NCI-H2227 treated with DMSO at 0.1 percent for 48 hours (cell line): Measurements from ENCODE around the gene MDK.

Experiments
- DNase-seq: peaks from one replicate; lab custom pipeline; 2025; lab: John Stamatoyannopoulos, UW

MDK gene

DNA sequence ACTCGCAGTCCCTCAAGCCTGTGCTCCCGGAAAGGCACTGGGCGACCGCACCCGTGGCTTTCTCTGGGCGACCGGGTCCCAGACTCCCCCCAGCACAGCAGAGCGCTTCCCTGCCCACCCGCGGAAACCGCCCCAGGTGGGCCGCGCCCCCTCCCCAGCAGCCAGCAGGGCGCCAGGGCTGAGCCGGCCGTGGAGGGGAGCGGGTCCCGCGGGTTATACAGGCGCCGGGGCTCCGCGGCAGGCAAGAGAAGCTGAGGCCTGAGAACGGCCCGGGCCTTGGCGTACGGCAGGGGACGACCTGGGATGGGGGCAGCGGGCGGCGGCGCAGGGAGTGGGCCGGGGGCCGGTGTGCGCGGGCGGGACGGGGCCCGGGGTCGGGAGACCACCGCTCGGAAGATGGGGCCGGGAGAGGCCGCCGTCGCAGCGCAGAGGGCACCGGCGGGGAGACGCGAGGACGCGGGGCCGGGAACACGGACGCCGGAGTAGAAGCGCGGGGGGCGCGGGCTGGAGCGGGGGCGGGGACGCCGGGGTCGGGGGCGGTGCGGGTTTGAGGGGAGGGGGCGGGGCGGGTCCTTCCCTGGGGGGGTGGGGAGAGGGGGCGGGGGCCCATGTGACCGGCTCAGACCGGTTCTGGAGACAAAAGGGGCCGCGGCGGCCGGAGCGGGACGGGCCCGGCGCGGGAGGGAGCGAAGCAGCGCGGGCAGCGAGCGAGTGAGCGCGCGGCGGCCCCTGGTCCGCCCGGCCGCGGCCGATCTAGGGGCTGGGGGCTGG lies at the start of gene MDK:
TSS of gene MDK (plus strand) at position 622 of the 771 bp plus-strand sequence. CDS start 389 bp downstream, outside the sequence.
- no peak for DNase-seq

- DNase-seq = no peak
These were observed 49.3 kb upstream of the MDK start for GRCh38 chr11:46332093-46332567.

DNA sequence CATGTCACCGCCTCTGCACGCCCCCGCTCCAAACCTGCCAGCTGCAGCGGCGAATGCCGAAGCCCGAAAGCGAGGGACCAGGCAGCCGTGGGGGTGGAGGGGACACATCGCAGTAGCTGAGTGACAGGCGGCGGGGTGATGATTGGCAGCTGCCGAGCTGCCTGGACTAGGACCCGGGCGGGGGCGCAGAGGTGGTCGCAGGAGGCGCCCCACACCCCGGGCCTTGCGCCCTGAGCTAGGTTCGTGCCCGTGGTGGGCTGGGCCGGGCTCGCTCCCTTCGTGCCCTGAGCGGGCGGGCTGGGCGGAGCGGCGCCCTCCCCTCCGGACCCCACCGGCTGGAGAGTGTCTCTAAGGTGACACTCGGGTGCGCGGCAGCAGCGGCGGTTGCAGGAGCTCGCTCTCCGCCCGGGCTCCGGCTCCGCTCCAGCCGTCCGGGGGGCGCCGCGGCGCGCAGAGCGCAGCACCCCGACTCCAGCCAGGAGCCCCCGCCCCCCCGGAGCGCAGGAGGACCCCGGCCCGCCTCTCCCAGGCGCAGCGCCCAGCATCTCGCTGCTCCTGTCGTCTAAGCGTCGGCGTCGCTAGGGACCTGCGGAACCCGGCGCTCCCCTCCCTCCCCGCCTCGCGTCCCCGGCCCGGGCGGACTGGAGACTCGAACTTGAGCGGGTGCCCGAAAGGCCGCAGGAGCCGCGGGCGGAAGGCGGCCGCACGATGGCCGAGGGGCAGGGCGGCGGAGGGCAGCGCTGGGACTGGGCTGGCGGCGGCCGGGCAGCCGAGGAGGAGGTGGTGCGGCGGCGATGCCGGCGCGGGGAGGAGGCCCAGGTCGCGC lies 48.7 kb upstream of the MDK start:
- peak; percentile 20 for DNase-seq

- no peak for DNase-seq
These were observed 48.0 kb upstream of the MDK start for GRCh38 chr11:46333394-46333947.

GRCh38 chr11:46334211-46334610 lies 47.3 kb upstream of the MDK start:
- no peak for DNase-seq

DNA sequence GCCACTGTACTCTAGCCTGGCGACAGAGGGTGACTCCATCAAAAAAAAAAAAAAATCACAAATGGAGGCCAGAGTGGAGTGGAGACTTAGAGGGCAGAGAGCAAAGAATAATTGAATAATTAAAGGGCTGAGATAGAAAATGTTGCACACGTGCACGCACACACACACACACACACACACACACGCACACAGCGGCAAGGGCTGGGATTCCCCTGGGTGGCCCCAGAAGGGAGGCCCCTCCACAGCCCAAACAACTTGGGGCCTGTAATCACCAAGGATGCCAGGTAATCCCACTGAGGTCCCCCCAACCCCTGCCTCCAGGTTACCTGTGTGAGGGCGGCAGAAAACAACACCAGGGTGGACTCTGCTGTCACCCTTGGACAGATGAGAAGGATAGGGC lies 46.2 kb upstream of the MDK start:
- peak; percentile 13 for DNase-seq

- peak; percentile 36 for DNase-seq
These were observed 45.4 kb upstream of the MDK start for GRCh38 chr11:46335890-46336562.

- no peak for DNase-seq
These were observed 44.8 kb upstream of the MDK start for GRCh38 chr11:46336563-46337180.

DNA sequence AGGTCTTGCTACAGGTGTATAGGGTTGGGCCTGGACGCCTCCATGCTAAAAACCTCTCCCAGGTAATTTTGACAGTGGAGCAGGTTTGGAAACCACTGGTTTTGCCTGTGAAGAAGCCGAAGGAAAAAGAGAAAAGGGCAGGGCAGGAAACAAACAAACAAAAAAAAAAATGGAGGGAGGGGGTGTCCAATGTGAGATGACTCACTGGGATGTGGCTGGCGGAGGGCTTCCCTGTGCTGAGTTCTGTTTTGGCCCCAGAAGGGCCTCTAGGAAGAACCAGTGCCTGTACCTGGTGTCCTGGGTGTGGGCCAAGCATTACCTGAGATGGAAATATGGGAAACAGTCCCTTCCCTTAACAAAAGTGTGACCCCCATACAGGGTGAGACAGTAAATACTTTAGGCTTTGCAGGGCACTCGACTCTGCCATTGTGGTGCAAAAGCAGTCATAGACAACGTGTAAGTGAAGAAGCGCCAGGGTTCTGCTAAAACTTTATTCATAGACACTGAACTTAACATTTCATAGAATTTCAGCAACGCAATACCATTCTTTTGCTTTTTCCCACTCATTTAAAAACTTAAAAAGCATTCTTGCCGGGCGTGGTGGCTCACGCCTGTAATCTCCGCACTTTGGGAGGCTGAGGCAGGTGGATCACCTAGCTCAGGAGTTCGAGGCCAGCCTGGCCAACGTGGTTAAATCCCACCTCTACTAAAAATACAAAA lies 43.7 kb upstream of the MDK start:
- no peak for DNase-seq

DNA sequence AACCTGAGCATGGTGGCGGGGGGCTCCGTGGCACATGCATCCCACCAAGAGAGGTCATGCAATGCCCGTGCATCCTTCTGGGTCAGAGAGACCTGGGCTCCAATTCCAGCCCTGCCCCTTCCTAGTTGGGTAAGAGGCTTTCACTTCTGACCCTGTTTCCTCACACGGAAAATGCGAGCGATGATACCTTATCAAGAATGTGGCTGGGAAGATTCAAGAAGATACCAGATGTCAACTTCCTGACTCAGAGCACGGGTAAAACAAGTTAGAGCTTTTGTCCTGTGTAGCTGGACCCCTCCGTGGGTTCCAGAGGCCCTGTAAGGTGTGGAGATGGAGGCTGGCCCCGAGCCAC lies 42.9 kb upstream of the MDK start:
- no peak for DNase-seq

GRCh38 chr11:46338988-46339666 lies 42.3 kb upstream of the MDK start:
- DNase-seq = peak; percentile 72

DNA sequence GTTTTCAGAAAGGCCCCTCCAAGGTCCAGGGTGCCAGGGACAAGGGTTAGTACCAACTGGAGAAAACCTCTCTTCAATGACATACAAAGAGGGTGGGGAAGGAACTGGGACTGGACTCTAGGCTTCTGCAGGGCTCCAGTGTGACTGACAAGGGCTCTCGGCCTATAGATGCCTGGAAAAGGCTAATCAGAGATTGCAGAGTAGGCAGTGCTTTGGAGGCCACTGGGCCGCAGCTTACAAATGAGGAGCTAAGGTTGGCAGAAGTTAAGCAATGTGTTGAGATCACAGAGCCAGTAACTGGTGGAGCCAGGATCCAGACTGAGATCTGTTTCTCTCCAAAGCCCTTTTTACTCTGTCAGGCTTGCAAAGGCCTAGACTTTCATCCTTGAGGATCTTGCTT lies 41.7 kb upstream of the MDK start:
- DNase-seq = no peak

- DNase-seq = no peak
These were observed 40.0 kb upstream of the MDK start for GRCh38 chr11:46341454-46341853.

- DNase-seq = no peak
These were observed 39.2 kb upstream of the MDK start for GRCh38 chr11:46342239-46342638.

DNA sequence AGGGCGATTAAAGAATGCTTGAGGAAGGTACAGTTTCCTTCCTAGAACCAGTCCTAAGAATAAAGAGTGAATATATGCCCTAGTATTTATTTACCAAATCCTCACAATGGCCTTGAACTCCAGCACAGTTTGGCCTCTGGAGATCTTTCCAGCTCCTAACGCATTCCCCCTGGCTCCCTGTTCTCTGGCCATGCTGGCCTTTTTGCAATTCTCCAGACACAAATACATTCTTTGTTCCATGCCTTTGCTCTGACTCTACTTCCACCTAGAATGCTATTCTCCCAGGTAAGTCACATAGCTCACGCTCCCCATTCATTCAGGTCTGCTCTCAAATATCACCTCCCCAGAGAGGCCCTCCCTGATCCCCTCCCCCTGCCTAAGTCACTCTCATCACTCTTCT lies 37.9 kb upstream of the MDK start:
- no peak for DNase-seq

DNA sequence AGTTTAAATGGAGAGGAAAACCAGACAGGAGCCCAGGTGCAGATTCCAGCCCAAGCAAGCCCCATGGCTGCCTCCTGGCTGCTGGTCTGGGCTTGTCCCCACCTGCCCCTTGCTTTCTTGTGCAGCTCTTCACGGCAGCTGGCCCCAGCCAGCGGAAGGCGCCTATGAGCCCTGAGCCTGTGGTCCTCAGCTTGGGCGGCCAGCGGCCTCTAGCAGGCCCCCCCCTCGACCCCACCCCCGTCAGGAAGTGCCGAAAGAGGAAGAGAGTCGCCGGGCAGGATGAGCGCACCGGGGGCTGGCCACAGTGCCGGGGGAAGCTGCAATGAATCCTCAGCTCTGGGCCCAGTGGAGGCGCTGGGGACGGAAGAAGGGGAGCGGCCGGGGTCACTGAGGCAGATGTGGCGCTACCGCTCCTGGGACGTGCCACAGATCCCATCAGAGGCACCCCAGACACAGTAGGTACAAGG lies 36.3 kb upstream of the MDK start:
- DNase-seq = no peak

DNA sequence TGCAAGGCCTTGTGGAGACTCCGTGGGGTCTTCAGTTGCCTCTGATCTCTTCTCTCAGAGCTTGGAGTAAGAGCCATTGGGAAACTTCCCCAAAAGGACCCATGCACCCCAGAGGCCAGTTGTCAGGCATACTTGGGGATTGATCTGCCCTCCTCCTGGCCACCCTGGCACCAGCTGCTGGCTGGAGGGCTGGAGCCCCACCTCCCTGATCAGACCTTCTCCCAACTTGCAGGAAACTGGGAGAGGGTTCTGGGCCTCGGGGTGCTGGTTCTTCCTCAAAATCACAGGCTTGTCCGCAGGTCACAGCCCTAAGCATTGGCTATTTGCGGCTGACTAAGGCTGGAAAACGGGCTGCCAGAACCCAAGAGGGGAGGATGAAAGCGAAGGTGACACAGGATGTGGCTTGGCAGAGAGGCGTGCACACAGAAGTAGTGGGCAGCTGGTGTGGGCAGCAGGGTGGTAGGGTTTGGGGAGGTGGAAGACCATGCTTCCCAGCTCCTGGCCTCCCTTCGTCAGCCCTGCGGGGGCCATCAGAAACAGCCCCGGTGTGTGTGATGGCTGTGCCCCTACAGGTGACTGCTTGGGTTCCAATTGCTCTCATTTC lies 35.5 kb upstream of the MDK start:
- no peak for DNase-seq

- peak; percentile 84 for DNase-seq
These were observed 34.4 kb upstream of the MDK start, which contains the start of gene DGKZ for GRCh38 chr11:46346886-46347636. TSS of gene DGKZ (plus strand) at chr11:46347463. CDS start at chr11:46347660, 197 bp downstream.

GRCh38 chr11:46347637-46348311 lies 33.7 kb upstream of the MDK start:
- DNase-seq = no peak
